Measurements from ENCODE around the gene SDR42E1.
"Not testable (repeated sequence)": the region's sequence is repeated elsewhere in the genome, so short reads cannot be mapped to it uniquely, and the experiment has no call there.

Gene SDR42E1

GRCh38 chr16:82005027-82005830 is 6.0 kb downstream of the SDR42E1 start:
- DNase-seq (ENCODE audit: low read depth in 2 of 2): no peak

- DNase-seq (ENCODE audit: low read depth in 2 of 2): no peak
Measured at GRCh38 chr16:82004601-82005000, 6.7 kb downstream of the SDR42E1 start.

- DNase-seq (ENCODE audit: low read depth in 2 of 2): no peak
Measured at GRCh38 chr16:82002831-82003230, 8.4 kb downstream of the SDR42E1 start.

GRCh38 chr16:81997738-81998137 is 13.5 kb downstream of the SDR42E1 start:
- no peak for DNase-seq (ENCODE audit: low read depth in 2 of 2)

GRCh38 chr16:81996664-81997509 is 14.4 kb downstream of the SDR42E1 start:
- DNase-seq (ENCODE audit: low read depth in 2 of 2): no peak

- no peak for DNase-seq (ENCODE audit: low read depth in 2 of 2)
Measured at GRCh38 chr16:81995651-81996050, 15.6 kb downstream of the SDR42E1 start.

- no peak for DNase-seq (ENCODE audit: low read depth in 2 of 2)
Measured at GRCh38 chr16:81994485-81994884, 16.8 kb downstream of the SDR42E1 start.

GRCh38 chr16:81992859-81993258 is 18.4 kb downstream of the SDR42E1 start:
- no peak for DNase-seq (ENCODE audit: low read depth in 2 of 2)

GRCh38 chr16:81987706-81988105 is 23.6 kb downstream of the SDR42E1 start:
- no peak for DNase-seq (ENCODE audit: low read depth in 2 of 2)

- DNase-seq (ENCODE audit: low read depth in 2 of 2): no peak
Measured at GRCh38 chr16:81987121-81987520, 24.1 kb downstream of the SDR42E1 start.

GRCh38 chr16:81977335-81977942 is 33.8 kb downstream of the SDR42E1 start:
- DNase-seq (ENCODE audit: low read depth in 2 of 2): not testable (repeated sequence)

- no peak for DNase-seq (ENCODE audit: low read depth in 2 of 2)
Measured at GRCh38 chr16:81975637-81976036, 35.6 kb downstream of the SDR42E1 start.

GRCh38 chr16:81973737-81974136 is 37.5 kb downstream of the SDR42E1 start:
- no peak for DNase-seq (ENCODE audit: low read depth in 2 of 2)

- no peak for DNase-seq (ENCODE audit: low read depth in 2 of 2)
Measured at GRCh38 chr16:81971853-81972252, 39.4 kb downstream of the SDR42E1 start.

GRCh38 chr16:81967358-81967757 is 43.9 kb downstream of the SDR42E1 start:
- no peak for DNase-seq (ENCODE audit: low read depth in 2 of 2)

- DNase-seq (ENCODE audit: low read depth in 2 of 2): no peak
Measured at GRCh38 chr16:81964808-81965207, 46.5 kb downstream of the SDR42E1 start.

- no peak for DNase-seq (ENCODE audit: low read depth in 2 of 2)
Measured at GRCh38 chr16:81956213-81956948, 54.9 kb downstream of the SDR42E1 start.

GRCh38 chr16:81951564-81951963 is 59.7 kb downstream of the SDR42E1 start:
- DNase-seq (ENCODE audit: low read depth in 2 of 2): no peak

GRCh38 chr16:81946206-81946605 is 65.1 kb downstream of the SDR42E1 start:
- DNase-seq (ENCODE audit: low read depth in 2 of 2): no peak

- DNase-seq (ENCODE audit: low read depth in 2 of 2): no peak
Measured at GRCh38 chr16:81945665-81946064, 65.6 kb downstream of the SDR42E1 start.

GRCh38 chr16:81942007-81942601 is 69.2 kb downstream of the SDR42E1 start:
- no peak for DNase-seq (ENCODE audit: low read depth in 2 of 2)

Measured in stimulated activated CD8-positive, alpha-beta memory T cell treated with anti-CD3 and anti-CD28 coated beads, Interleukin-7, amount 100 ng/mL, for 1 hour (primary cell).